Fibroblast of the aortic adventitia (primary cell): ENCODE results near the gene PYGL. TPM values are rescaled to one million over a fixed set of nuclear protein-coding genes. Genes with fewer than 3 reads are reported as not detected.

Source experiments
- DNase-seq: peaks from one replicate; pipeline ENCODE4 v3.0.0-alpha.2; 2010; ENCODE audit warnings: low read depth
- H3K4me3 ChIP-seq: 2 replicates; pipeline ENCODE4 v1.5.1; 2011; ENCODE audit warnings: low read depth, mild to moderate bottlenecking, control low read depth, low read length, moderate library complexity
- total RNA-seq: library from RNA; depleted of rRNA; stranded (reverse); fragments of >200 nt; gene quantifications from 2 replicates; pipeline ENCODE4 v1.2.3, GENCODE V29; 2012; ENCODE audit warnings: low replicate concordance
- TF ChIP-seq, protein P1 (sequence below): IDR thresholded peaks from 2 replicates; pipeline ENCODE4 v1.5.1; 2011; ENCODE audit warnings: mild to moderate bottlenecking, low read length, control low read depth, inconsistent platforms; ENCODE audit not compliant: insufficient read depth

Gene PYGL
- total RNA-seq, 1 donor: 39.3 TPM

DNA sequence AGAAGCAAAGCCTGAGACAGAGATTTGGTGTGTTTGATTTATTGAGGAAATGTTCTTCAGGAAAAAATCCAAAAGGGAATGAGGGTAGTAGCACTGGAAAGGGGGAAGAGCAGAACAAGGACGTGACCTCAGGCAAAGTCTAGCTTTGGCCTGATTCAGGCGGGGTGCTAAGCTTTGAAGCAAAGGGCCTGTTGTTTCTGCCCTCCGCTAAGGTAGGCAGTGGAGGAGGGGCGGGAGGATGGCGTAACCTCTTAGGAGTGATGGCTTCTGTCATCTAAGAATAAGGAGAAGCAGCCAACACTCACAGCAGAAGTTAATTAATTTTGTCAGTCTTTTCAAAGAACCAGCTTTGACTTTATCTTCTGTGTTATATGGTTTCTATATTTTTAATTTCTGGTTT lies 52.0 kb downstream of the PYGL start:
- H3K4me3 ChIP-seq: no peak overlapping the region
- no peak for DNase-seq
- TF ChIP-seq, protein P1, sequence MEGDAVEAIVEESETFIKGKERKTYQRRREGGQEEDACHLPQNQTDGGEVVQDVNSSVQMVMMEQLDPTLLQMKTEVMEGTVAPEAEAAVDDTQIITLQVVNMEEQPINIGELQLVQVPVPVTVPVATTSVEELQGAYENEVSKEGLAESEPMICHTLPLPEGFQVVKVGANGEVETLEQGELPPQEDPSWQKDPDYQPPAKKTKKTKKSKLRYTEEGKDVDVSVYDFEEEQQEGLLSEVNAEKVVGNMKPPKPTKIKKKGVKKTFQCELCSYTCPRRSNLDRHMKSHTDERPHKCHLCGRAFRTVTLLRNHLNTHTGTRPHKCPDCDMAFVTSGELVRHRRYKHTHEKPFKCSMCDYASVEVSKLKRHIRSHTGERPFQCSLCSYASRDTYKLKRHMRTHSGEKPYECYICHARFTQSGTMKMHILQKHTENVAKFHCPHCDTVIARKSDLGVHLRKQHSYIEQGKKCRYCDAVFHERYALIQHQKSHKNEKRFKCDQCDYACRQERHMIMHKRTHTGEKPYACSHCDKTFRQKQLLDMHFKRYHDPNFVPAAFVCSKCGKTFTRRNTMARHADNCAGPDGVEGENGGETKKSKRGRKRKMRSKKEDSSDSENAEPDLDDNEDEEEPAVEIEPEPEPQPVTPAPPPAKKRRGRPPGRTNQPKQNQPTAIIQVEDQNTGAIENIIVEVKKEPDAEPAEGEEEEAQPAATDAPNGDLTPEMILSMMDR: no peak

DNA sequence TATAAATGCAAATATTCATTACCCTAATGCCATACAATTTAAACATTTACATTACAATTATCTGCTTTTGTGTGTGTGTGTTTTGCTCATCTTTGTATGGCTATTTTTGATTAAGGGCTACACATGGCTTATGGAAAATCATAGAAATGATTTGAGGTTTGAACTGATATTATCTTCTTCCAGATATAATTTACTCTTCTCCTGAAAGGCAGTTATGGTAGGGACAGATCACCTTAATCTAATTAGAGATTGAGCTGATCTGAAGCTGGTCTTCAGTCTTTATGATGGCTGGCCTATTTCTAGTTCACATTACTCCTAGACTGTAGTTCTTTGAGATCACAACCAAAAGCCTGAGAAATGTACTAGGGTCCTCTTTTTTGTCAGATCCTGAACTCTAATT lies 56.8 kb downstream of the PYGL start:
- no peak overlapping the region for H3K4me3 ChIP-seq
- TF ChIP-seq, protein P1: no peak
- no peak for DNase-seq

DNA sequence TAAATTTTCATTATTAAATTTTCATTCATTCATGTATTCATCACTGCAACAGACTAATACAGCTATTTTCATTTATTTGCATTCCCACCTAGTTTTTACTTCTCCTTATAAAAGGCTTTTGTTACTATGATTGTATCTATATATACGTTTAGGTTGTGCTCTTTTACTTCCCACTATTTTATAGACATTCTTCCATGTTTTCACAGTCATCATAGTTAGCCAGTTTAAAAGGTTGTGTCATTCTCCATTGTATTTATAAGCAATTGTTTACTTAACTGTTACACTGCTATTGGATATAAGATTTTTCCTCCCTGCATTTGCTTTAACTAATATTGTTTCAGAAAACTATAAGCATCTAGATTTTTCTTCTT lies 60.5 kb downstream of the PYGL start:
- TF ChIP-seq, protein P1: no peak
- no peak for DNase-seq
- H3K4me3 ChIP-seq: no peak overlapping the region

DNA sequence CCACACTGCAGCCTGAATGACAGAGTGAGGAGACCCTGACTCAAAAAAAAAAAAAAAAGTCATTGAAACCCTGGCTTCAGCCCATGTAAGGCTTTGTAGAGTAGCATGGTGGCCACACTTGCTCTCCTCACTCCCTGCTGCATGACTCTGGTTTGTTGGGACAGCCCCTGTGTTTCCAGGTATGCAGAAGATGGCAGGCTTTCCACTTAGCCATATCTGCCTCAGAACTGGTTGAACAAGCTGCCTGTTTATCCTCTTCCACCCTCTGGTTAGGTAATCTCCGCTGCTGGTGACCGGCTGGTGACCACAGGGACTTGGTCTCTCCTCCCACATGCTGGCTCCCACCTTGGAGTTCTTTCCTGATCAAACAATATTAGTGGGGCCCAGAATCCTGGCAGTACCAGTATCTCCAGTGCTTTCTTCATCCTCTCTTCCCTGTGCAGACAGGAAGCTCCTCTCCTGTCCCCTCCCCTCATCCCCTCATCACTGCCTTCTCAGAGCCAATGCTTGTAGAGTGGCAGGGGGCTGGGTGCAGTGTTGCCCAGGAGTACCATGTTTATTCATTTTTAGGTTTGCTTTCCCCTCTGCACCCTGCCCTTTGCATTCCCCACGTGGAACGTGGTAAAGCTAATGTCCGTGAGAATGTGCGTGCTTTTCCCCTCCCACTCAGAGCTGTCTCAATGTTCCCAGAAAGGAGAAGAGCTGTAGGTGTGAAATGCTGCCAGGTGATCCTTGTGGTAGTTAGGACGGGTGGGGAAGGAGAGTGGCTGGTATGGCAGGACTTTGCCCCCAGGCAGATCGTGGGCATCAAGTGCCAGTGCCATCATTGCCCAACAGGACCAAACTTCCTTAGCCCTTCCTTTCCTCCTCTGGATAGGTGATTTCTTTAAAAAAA lies 61.1 kb downstream of the PYGL start:
- no peak overlapping the region for H3K4me3 ChIP-seq
- DNase-seq: no peak
- TF ChIP-seq, protein P1: no peak

DNA sequence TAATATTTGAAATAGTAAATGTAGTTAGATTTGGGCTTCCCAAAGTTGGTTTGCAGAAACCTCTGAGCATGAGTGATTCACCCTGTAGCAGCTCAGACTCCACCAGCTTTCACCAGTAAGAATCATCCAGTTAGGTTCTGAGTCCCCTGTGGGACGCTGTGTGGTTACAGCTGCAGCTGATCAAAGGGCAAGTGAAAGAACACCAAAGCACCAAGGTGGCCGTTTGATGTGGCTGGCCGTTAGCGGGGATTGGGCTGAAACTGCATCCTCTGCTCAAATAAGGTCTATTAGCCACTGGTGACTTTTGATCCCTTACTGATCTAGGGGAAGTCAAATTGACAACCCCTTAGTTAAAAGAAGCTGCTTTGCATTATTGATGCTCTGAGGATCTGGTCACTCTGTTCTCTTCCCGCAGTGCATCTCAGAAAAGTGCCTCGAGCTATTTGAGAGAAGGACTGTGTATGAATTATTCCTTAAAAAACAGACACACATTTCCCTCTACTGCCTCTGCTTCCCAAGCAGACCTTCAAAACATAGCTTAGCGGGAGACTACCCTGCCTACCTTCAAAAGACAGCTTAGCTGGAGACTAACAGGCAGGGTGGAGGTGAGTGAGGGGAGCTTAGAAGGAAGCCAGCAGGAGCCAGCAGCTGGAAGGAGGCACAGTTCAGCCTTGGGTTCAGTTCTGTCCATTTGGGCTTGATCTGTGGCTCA lies 68.8 kb downstream of the PYGL start:
- TF ChIP-seq, protein P1: no peak
- H3K4me3 ChIP-seq: no peak overlapping the region
- DNase-seq: peak; percentile 17

DNA sequence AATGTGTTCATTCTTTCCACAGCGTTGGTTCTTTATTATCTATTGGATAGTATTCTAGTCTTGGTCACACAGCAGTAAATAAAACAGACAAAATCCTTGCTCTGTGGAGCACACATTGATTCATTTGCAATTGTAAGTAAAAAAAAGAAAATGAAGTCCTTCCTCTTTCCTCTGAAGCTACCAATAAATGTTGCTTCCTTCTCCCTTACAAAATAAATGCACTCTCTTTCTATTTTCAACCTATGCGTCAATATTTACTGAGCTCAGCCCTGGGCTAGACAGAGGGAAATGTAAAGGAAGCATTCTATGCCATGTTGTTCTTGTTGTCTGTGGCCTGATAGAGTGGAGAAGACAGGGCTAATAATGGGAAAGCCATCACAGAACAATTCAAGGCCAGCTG lies 69.5 kb downstream of the PYGL start:
- DNase-seq: no peak
- H3K4me3 ChIP-seq: no peak overlapping the region
- TF ChIP-seq, protein P1: no peak
